Mucosa of stomach (tissue), 1 donor: ENCODE results near the gene CHPF2.

ENCODE experiments used
- H3K27me3 ChIP-seq: one replicate; pipeline ENCODE4 v1.7.0; 2013; ENCODE audit warnings: mild to moderate bottlenecking, low read length; ENCODE audit not compliant: control insufficient read depth, insufficient read depth
- H3K36me3 ChIP-seq: one replicate; pipeline ENCODE4 v1.7.0; 2013; ENCODE audit warnings: low read length; ENCODE audit not compliant: control insufficient read depth, insufficient read depth
- H3K4me1 ChIP-seq: one replicate; pipeline ENCODE4 v1.7.0; 2013; ENCODE audit warnings: mild to moderate bottlenecking, low read length; ENCODE audit not compliant: control insufficient read depth, insufficient read depth
- H3K4me3 ChIP-seq: one replicate; pipeline ENCODE4 v1.7.0; 2013; ENCODE audit warnings: low read length
- H3K9ac ChIP-seq: one replicate; pipeline ENCODE4 v1.7.0; 2013; ENCODE audit warnings: mild to moderate bottlenecking, low read length, moderate library complexity
- H3K9me3 ChIP-seq: one replicate; pipeline ENCODE4 v1.7.0; 2013; ENCODE audit warnings: mild to moderate bottlenecking, low read length, moderate library complexity; ENCODE audit not compliant: control insufficient read depth
- donor health status: Pancreatic carcinoma.

CHPF2 gene

GRCh38 chr7:151251689-151252560 is 19.6 kb downstream of the CHPF2 start:
- Histone ChIP-seq H3K9me3 (no peaks in the 10 kb centered on the region), H3K36me3 (no peaks in the 10 kb centered on the region), H3K4me3 (no peak overlapping the region), H3K9ac (peak overlapping the region; percentile 65), H3K27me3 (peaks cover 68% of the 10 kb centered on the region), H3K4me1 (peaks cover 38% of the 10 kb centered on the region)

GRCh38 chr7:151252561-151252835 is 20.2 kb downstream of the CHPF2 start:
- Histone ChIP-seq H3K4me1 (peaks cover 35% of the 10 kb centered on the region), H3K27me3 (peaks cover 66% of the 10 kb centered on the region), H3K4me3 (no peak overlapping the region)

GRCh38 chr7:151252961-151253711 is 20.9 kb downstream of the CHPF2 start:
- Histone ChIP-seq H3K27me3 (peaks cover 65% of the 10 kb centered on the region), H3K9ac (no peak overlapping the region), H3K9me3 (no peaks in the 10 kb centered on the region), H3K4me1 (peaks cover 31% of the 10 kb centered on the region), H3K36me3 (no peaks in the 10 kb centered on the region), H3K4me3 (no peak overlapping the region)

More at GRCh38 chr7:151252561-151252835, 20.2 kb downstream of the CHPF2 start:
- Histone ChIP-seq H3K9me3 (no peaks in the 10 kb centered on the region), H3K9ac (peak overlapping the region; percentile 65), H3K36me3 (no peaks in the 10 kb centered on the region)

GRCh38 chr7:151254316-151254715 is 22.0 kb downstream of the CHPF2 start:
- no peaks in the 10 kb centered on the region for H3K36me3 ChIP-seq
- H3K4me3 ChIP-seq = no peak overlapping the region
- peaks cover 23% of the 10 kb centered on the region for H3K4me1 ChIP-seq
- H3K9me3 ChIP-seq = no peaks in the 10 kb centered on the region
- peaks cover 63% of the 10 kb centered on the region for H3K27me3 ChIP-seq
- H3K9ac ChIP-seq = no peak overlapping the region

GRCh38 chr7:151254851-151255250 is 22.6 kb downstream of the CHPF2 start:
- no peak overlapping the region for H3K4me3 ChIP-seq
- no peak overlapping the region for H3K9ac ChIP-seq
- H3K27me3 ChIP-seq = peaks cover 60% of the 10 kb centered on the region
- H3K36me3 ChIP-seq = no peaks in the 10 kb centered on the region
- H3K4me1 ChIP-seq = peaks cover 17% of the 10 kb centered on the region
- H3K9me3 ChIP-seq = no peaks in the 10 kb centered on the region

- Histone ChIP-seq H3K36me3 (no peaks in the 10 kb centered on the region), H3K4me3 (no peak overlapping the region), H3K27me3 (peaks cover 55% of the 10 kb centered on the region), H3K9me3 (no peaks in the 10 kb centered on the region), H3K9ac (no peak overlapping the region), H3K4me1 (peaks cover 12% of the 10 kb centered on the region)
Measured at GRCh38 chr7:151255390-151255789, 23.1 kb downstream of the CHPF2 start.

- H3K27me3 ChIP-seq = peaks cover 52% of the 10 kb centered on the region
- no peaks in the 10 kb centered on the region for H3K36me3 ChIP-seq
- H3K4me1 ChIP-seq = peaks cover under 1% of the 10 kb centered on the region
- no peaks in the 10 kb centered on the region for H3K9me3 ChIP-seq
- no peak overlapping the region for H3K4me3 ChIP-seq
- H3K9ac ChIP-seq = no peak overlapping the region
Measured at GRCh38 chr7:151256410-151257045, 24.2 kb downstream of the CHPF2 start.

GRCh38 chr7:151257990-151258389 is 25.7 kb downstream of the CHPF2 start:
- H3K27me3 ChIP-seq = peaks cover 44% of the 10 kb centered on the region
- H3K4me1 ChIP-seq = no peaks in the 10 kb centered on the region
- H3K4me3 ChIP-seq = no peak overlapping the region
- no peak overlapping the region for H3K9ac ChIP-seq
- no peaks in the 10 kb centered on the region for H3K36me3 ChIP-seq
- H3K9me3 ChIP-seq = no peaks in the 10 kb centered on the region

- no peaks in the 10 kb centered on the region for H3K4me1 ChIP-seq
- no peak overlapping the region for H3K9ac ChIP-seq
- H3K4me3 ChIP-seq = no peak overlapping the region
- no peaks in the 10 kb centered on the region for H3K36me3 ChIP-seq
- peaks cover 25% of the 10 kb centered on the region for H3K27me3 ChIP-seq
- H3K9me3 ChIP-seq = no peaks in the 10 kb centered on the region
Measured at GRCh38 chr7:151260471-151260870, 28.2 kb downstream of the CHPF2 start.

- H3K9me3 ChIP-seq = no peaks in the 10 kb centered on the region
- H3K4me3 ChIP-seq = no peak overlapping the region
- H3K4me1 ChIP-seq = no peaks in the 10 kb centered on the region
- no peak overlapping the region for H3K9ac ChIP-seq
- peaks cover 25% of the 10 kb centered on the region for H3K27me3 ChIP-seq
- H3K36me3 ChIP-seq = no peaks in the 10 kb centered on the region
Measured at GRCh38 chr7:151260883-151261282, 28.6 kb downstream of the CHPF2 start.

- H3K9ac ChIP-seq = no peak overlapping the region
- peaks cover 21% of the 10 kb centered on the region for H3K27me3 ChIP-seq
- no peaks in the 10 kb centered on the region for H3K4me1 ChIP-seq
- H3K36me3 ChIP-seq = no peaks in the 10 kb centered on the region
- no peaks in the 10 kb centered on the region for H3K9me3 ChIP-seq
- no peak overlapping the region for H3K4me3 ChIP-seq
Measured at GRCh38 chr7:151261529-151261928, 29.2 kb downstream of the CHPF2 start.

GRCh38 chr7:151264615-151265014 is 32.3 kb downstream of the CHPF2 start:
- Histone ChIP-seq H3K4me3 (no peak overlapping the region), H3K9ac (no peak overlapping the region), H3K27me3 (peaks cover 12% of the 10 kb centered on the region), H3K4me1 (no peaks in the 10 kb centered on the region), H3K9me3 (no peaks in the 10 kb centered on the region), H3K36me3 (no peaks in the 10 kb centered on the region)
